T-helper 1 cell treated with Interleukin-12 subunit alpha and Interleukin-12 subunit beta and Interleukin-4 antibody, amounts not matched to agents 30 μg/mL and 1 μg/mL, for 36 hours (primary cell): ENCODE data around the gene ANO2.
"Not testable (repeated sequence)": the region's sequence is repeated elsewhere in the genome, so short reads cannot be mapped to it uniquely, and the experiment has no call there.

Source experiments
- H3K27ac Mint-ChIP-seq: one replicate; pipeline ENCODE4 v1.8.0; 2021; ENCODE audit warnings: mild to moderate bottlenecking, mixed read lengths
- H3K27me3 Mint-ChIP-seq: one replicate; pipeline ENCODE4 v1.8.0; 2021; ENCODE audit warnings: low read depth, mixed read lengths
- H3K36me3 Mint-ChIP-seq: one replicate; pipeline ENCODE4 v1.8.0; 2021; ENCODE audit warnings: low read depth, mixed read lengths
- H3K4me1 Mint-ChIP-seq: one replicate; pipeline ENCODE4 v1.8.0; 2021; ENCODE audit warnings: low read depth, mixed read lengths
- H3K4me3 Mint-ChIP-seq: one replicate; pipeline ENCODE4 v1.8.0; 2021; ENCODE audit warnings: mild to moderate bottlenecking, moderate library complexity, mixed read lengths
- H3K9me3 Mint-ChIP-seq: one replicate; pipeline ENCODE4 v1.8.0; 2021; ENCODE audit warnings: mixed read lengths

Gene ANO2

GRCh38 chr12:5871741-5872140 is 73.3 kb downstream of the ANO2 start:
- Mint-ChIP-seq H3K4me1 (no peaks in the 10 kb centered on the region), H3K27me3 (no peaks in the 10 kb centered on the region), H3K4me3 (no peak overlapping the region), H3K36me3 (no peaks in the 10 kb centered on the region), H3K27ac (no peak overlapping the region), H3K9me3 (no peaks in the 10 kb centered on the region)

- Mint-ChIP-seq H3K27ac (no peak overlapping the region), H3K27me3 (no peaks in the 10 kb centered on the region), H3K4me3 (no peak overlapping the region), H3K4me1 (no peaks in the 10 kb centered on the region), H3K36me3 (no peaks in the 10 kb centered on the region), H3K9me3 (no peaks in the 10 kb centered on the region)
These were observed 74.9 kb downstream of the ANO2 start for GRCh38 chr12:5870183-5870582.

- H3K4me3 Mint-ChIP-seq, result no peak overlapping the region
- no peak overlapping the region for H3K27ac Mint-ChIP-seq
- no peaks in the 10 kb centered on the region for H3K27me3 Mint-ChIP-seq
- H3K4me1 Mint-ChIP-seq, result no peaks in the 10 kb centered on the region
- no peaks in the 10 kb centered on the region for H3K36me3 Mint-ChIP-seq
- no peaks in the 10 kb centered on the region for H3K9me3 Mint-ChIP-seq
These were observed 76.3 kb downstream of the ANO2 start for GRCh38 chr12:5868625-5869295.

GRCh38 chr12:5865397-5865796 is 79.7 kb downstream of the ANO2 start:
- no peak overlapping the region for H3K4me3 Mint-ChIP-seq
- no peak overlapping the region for H3K27ac Mint-ChIP-seq
- no peaks in the 10 kb centered on the region for H3K4me1 Mint-ChIP-seq
- no peaks in the 10 kb centered on the region for H3K36me3 Mint-ChIP-seq
- H3K9me3 Mint-ChIP-seq, result no peaks in the 10 kb centered on the region
- no peaks in the 10 kb centered on the region for H3K27me3 Mint-ChIP-seq

GRCh38 chr12:5864972-5865371 is 80.1 kb downstream of the ANO2 start:
- H3K27me3 Mint-ChIP-seq, result no peaks in the 10 kb centered on the region
- no peaks in the 10 kb centered on the region for H3K9me3 Mint-ChIP-seq

GRCh38 chr12:5864301-5864700 is 80.8 kb downstream of the ANO2 start:
- H3K27me3 Mint-ChIP-seq, result no peaks in the 10 kb centered on the region
- H3K4me1 Mint-ChIP-seq, result no peaks in the 10 kb centered on the region
- H3K27ac Mint-ChIP-seq, result no peak overlapping the region
- H3K36me3 Mint-ChIP-seq, result no peaks in the 10 kb centered on the region
- H3K9me3 Mint-ChIP-seq, result no peaks in the 10 kb centered on the region
- H3K4me3 Mint-ChIP-seq, result no peak overlapping the region

More at GRCh38 chr12:5864972-5865371, 80.1 kb downstream of the ANO2 start:
- Mint-ChIP-seq H3K36me3 (no peaks in the 10 kb centered on the region), H3K4me3 (no peak overlapping the region), H3K27ac (no peak overlapping the region), H3K4me1 (no peaks in the 10 kb centered on the region)

GRCh38 chr12:5861416-5861815 is 83.6 kb downstream of the ANO2 start:
- Mint-ChIP-seq H3K27me3 (peaks cover 5% of the 10 kb centered on the region), H3K4me1 (no peaks in the 10 kb centered on the region), H3K27ac (no peak overlapping the region), H3K36me3 (no peaks in the 10 kb centered on the region), H3K4me3 (no peak overlapping the region), H3K9me3 (no peaks in the 10 kb centered on the region)

GRCh38 chr12:5856692-5857091 is 88.4 kb downstream of the ANO2 start:
- Mint-ChIP-seq H3K4me1 (no peaks in the 10 kb centered on the region), H3K27me3 (peaks cover 13% of the 10 kb centered on the region), H3K36me3 (no peaks in the 10 kb centered on the region), H3K27ac (no peak overlapping the region), H3K9me3 (no peaks in the 10 kb centered on the region), H3K4me3 (no peak overlapping the region)

GRCh38 chr12:5846950-5847349 is 98.1 kb downstream of the ANO2 start:
- no peak overlapping the region for H3K27ac Mint-ChIP-seq
- H3K4me3 Mint-ChIP-seq, result no peak overlapping the region
- no peaks in the 10 kb centered on the region for H3K4me1 Mint-ChIP-seq
- peaks cover 3% of the 10 kb centered on the region for H3K27me3 Mint-ChIP-seq
- H3K9me3 Mint-ChIP-seq, result no peaks in the 10 kb centered on the region
- no peaks in the 10 kb centered on the region for H3K36me3 Mint-ChIP-seq

GRCh38 chr12:5840944-5841343 is 104.1 kb downstream of the ANO2 start:
- Mint-ChIP-seq H3K36me3 (no peaks in the 10 kb centered on the region), H3K27me3 (no peaks in the 10 kb centered on the region), H3K27ac (no peak overlapping the region), H3K4me3 (no peak overlapping the region), H3K9me3 (no peaks in the 10 kb centered on the region), H3K4me1 (no peaks in the 10 kb centered on the region)

- H3K36me3 Mint-ChIP-seq, result no peaks in the 10 kb centered on the region
- no peak overlapping the region for H3K27ac Mint-ChIP-seq
- H3K9me3 Mint-ChIP-seq, result no peaks in the 10 kb centered on the region
- peaks cover 4% of the 10 kb centered on the region for H3K27me3 Mint-ChIP-seq
- no peak overlapping the region for H3K4me3 Mint-ChIP-seq
- H3K4me1 Mint-ChIP-seq, result no peaks in the 10 kb centered on the region
These were observed 114.9 kb downstream of the ANO2 start for GRCh38 chr12:5830111-5830510.

GRCh38 chr12:5827591-5827990 is 117.5 kb downstream of the ANO2 start:
- no peaks in the 10 kb centered on the region for H3K4me1 Mint-ChIP-seq
- H3K4me3 Mint-ChIP-seq, result no peak overlapping the region
- H3K36me3 Mint-ChIP-seq, result no peaks in the 10 kb centered on the region
- H3K27me3 Mint-ChIP-seq, result peaks cover 4% of the 10 kb centered on the region
- H3K27ac Mint-ChIP-seq, result no peak overlapping the region
- peaks cover 6% of the 10 kb centered on the region for H3K9me3 Mint-ChIP-seq

- not testable (repeated sequence) for H3K4me3 Mint-ChIP-seq, H3K27ac Mint-ChIP-seq, H3K27me3 Mint-ChIP-seq, H3K9me3 Mint-ChIP-seq, H3K36me3 Mint-ChIP-seq, H3K4me1 Mint-ChIP-seq
These were observed 119.3 kb downstream of the ANO2 start for GRCh38 chr12:5825761-5826160.

GRCh38 chr12:5818877-5819276 is 126.2 kb downstream of the ANO2 start:
- H3K27me3 Mint-ChIP-seq, H3K27ac Mint-ChIP-seq, H3K4me3 Mint-ChIP-seq, H3K36me3 Mint-ChIP-seq, H3K4me1 Mint-ChIP-seq, H3K9me3 Mint-ChIP-seq: not testable (repeated sequence)

GRCh38 chr12:5817246-5817645 is 127.8 kb downstream of the ANO2 start:
- no peak overlapping the region for H3K27ac Mint-ChIP-seq
- H3K27me3 Mint-ChIP-seq, result no peaks in the 10 kb centered on the region
- H3K9me3 Mint-ChIP-seq, result no peaks in the 10 kb centered on the region
- no peaks in the 10 kb centered on the region for H3K36me3 Mint-ChIP-seq
- no peak overlapping the region for H3K4me3 Mint-ChIP-seq
- H3K4me1 Mint-ChIP-seq, result no peaks in the 10 kb centered on the region

GRCh38 chr12:5809586-5809985 is 135.5 kb downstream of the ANO2 start:
- Mint-ChIP-seq H3K4me3 (no peak overlapping the region), H3K27ac (no peak overlapping the region), H3K9me3 (no peaks in the 10 kb centered on the region), H3K27me3 (no peaks in the 10 kb centered on the region), H3K36me3 (no peaks in the 10 kb centered on the region), H3K4me1 (no peaks in the 10 kb centered on the region)
